IPS-18a (cell line): Measurements from ENCODE around the gene PCBP3.
"Not testable (repeated sequence)": the region's sequence is repeated elsewhere in the genome, so short reads cannot be mapped to it uniquely, and the experiment has no call there.

Experiments
- H3K27ac ChIP-seq: one replicate; pipeline ENCODE4 v1.5.1; 2013; ENCODE audit warnings: low read length
- H3K27me3 ChIP-seq: one replicate; pipeline ENCODE4 v1.6.1; 2013; ENCODE audit warnings: mild to moderate bottlenecking, low read length; ENCODE audit not compliant: control insufficient read depth, insufficient read depth
- H3K36me3 ChIP-seq: one replicate; pipeline ENCODE4 v1.6.1; 2013; ENCODE audit warnings: low read depth, low read length; ENCODE audit not compliant: control insufficient read depth
- H3K4me1 ChIP-seq: one replicate; pipeline ENCODE4 v1.6.1; 2013; ENCODE audit warnings: low read depth, low read length; ENCODE audit not compliant: control insufficient read depth
- H3K4me3 ChIP-seq: one replicate; pipeline ENCODE4 v1.5.1; 2013; ENCODE audit warnings: low read length
- H3K9ac ChIP-seq: one replicate; pipeline ENCODE4 v1.6.1; 2013; ENCODE audit warnings: mild to moderate bottlenecking, low read length, moderate library complexity
- H3K9me3 ChIP-seq: one replicate; pipeline ENCODE4 v1.6.1; 2013; ENCODE audit warnings: low read depth, low read length; ENCODE audit not compliant: control insufficient read depth

Gene PCBP3

DNA sequence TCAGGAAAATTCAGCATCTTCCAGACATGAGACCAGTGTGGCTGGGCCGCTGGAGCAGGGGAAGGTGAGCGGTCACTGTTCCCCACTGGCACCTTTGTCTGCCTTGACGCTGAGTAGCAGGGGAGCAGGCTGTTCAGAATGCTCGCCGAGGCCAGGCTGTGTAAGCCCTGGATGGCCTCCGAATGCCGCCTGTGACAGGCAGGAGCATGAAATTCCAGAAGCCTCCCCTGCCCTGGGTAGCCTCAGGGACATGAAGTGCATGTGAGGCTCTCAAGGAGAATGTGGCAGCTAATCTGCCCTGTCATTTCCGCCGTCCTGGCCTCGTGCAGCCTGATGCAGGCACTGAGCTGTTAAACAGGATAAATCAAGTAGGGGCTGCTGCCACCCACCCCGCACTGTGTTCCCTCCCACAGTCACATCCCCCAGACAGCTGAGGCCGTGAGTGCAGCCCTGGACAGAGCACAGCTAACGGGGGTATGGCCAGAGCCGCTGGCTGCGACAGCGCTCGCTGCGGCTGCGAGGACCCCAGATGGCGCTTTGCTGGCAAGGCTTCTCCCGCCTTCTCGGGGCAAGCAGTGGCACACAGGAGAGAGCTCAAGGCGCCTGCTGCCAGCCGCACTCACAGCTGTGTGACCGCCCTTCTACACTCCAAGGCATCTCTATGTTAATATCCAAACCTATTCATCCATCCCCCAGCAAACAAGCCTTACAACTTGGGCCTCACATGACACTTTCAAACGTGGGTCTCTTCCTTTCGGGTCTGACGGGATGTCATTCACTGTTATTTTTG, 233.1 kb downstream of the PCBP3 start:
- Histone ChIP-seq H3K36me3 (no peaks in the 10 kb centered on the region), H3K27me3 (no peaks in the 10 kb centered on the region), H3K9me3 (no peaks in the 10 kb centered on the region), H3K4me3 (no peak overlapping the region), H3K4me1 (no peaks in the 10 kb centered on the region), H3K9ac (no peak overlapping the region), H3K27ac (no peak overlapping the region)

DNA sequence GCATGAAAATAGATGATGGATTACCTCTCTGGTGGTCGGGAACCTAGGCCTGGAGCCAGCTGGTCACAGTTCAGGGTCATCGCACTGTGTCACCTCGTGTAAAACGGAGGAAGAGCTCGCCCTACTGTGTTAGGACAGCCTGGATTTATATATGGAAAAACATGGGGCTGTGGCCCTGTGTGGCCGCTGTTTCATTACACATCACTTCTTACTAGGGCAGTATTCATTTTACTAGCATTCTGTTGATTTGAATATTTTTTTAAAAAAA, 233.6 kb downstream of the PCBP3 start:
- no peak overlapping the region for H3K9ac ChIP-seq
- H3K9me3 ChIP-seq, result no peaks in the 10 kb centered on the region
- H3K36me3 ChIP-seq, result no peaks in the 10 kb centered on the region
- H3K27ac ChIP-seq, result no peak overlapping the region
- no peaks in the 10 kb centered on the region for H3K4me1 ChIP-seq
- H3K4me3 ChIP-seq, result no peak overlapping the region
- no peaks in the 10 kb centered on the region for H3K27me3 ChIP-seq

DNA sequence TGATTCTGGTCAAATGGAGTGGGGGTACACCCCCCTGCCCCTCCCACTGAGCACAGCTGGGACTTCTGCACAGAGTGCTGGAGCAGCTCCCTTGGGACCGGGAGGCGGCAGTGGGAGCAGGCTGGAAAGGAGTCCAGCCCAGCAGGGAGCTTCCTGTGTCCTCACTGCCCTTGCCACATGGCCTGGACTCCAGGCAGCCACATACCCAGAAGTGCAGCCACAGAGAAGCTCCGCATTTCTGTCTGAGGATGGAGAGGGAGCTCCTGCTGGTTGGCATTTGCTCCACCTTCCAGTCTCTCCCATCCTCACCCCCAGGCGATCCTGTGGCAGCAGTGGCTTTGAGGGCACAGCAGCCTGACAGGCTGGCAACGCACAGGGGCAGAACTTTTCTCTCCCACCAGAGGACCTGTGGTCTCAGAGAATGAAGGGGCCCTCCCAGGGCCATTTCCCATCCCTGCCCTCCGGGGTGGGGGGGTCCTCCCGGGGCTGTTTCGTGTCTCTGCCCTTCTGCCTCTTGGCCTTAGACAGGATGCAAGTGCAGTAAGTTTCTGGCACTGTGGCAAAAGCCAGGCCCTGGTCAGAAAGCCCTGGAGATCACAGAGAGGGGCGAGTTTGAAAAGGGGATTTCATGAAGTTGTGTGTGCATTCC, 234.4 kb downstream of the PCBP3 start:
- no peaks in the 10 kb centered on the region for H3K27me3 ChIP-seq
- no peak overlapping the region for H3K4me3 ChIP-seq
- H3K27ac ChIP-seq, result no peak overlapping the region
- no peaks in the 10 kb centered on the region for H3K36me3 ChIP-seq
- H3K4me1 ChIP-seq, result no peaks in the 10 kb centered on the region
- no peaks in the 10 kb centered on the region for H3K9me3 ChIP-seq
- H3K9ac ChIP-seq, result no peak overlapping the region

DNA sequence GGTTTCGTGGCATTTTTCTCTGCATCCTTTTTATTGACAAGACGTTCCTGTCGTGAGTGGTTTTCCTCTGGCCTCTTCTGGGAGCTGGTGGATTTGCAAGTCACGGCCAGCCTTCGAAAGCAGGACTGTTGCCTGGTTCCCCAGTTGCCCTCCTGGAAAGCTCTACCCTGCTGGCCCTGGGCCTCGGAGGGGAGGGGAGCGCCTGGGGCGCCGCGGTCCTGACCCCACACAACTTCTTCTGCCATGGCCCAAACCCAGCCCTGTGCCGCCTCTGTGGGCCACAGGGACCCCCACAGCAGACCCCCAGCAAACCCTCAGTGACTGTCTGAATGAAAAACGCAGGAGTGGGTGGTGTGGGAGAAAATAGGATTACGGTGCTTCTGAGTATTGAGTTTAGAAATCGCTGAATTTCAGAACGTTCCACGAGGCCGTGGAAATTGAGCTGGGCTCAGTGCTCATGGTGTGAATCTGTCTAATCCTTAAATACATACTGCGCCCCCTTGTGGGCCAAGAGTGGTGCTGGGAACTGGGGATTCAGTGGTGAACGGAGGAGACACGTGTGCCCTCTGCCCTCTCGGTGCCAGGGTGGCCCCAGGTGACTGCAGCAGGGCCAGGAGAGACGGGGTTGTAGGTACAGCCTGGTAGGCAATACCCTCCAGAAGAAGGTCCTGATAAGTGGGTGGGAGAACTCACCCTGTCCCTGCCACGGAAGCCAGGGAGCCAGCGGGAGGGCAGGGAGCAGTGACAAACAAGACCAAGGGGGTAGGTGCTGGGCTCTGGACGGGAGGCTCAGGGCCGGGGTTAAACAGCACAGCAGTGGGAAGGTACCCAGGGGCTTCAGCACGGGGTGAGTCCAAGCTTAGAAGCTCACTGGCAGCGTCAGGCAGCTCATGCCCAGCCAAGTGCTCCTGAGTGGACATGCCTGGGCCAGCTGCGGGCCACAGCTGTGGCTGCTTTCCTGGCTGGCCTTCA, 236.9 kb downstream of the PCBP3 start:
- H3K9ac ChIP-seq, result no peak overlapping the region
- no peaks in the 10 kb centered on the region for H3K9me3 ChIP-seq
- no peaks in the 10 kb centered on the region for H3K4me1 ChIP-seq
- H3K27ac ChIP-seq, result no peak overlapping the region
- H3K36me3 ChIP-seq, result no peaks in the 10 kb centered on the region
- H3K27me3 ChIP-seq, result no peaks in the 10 kb centered on the region
- no peak overlapping the region for H3K4me3 ChIP-seq

DNA sequence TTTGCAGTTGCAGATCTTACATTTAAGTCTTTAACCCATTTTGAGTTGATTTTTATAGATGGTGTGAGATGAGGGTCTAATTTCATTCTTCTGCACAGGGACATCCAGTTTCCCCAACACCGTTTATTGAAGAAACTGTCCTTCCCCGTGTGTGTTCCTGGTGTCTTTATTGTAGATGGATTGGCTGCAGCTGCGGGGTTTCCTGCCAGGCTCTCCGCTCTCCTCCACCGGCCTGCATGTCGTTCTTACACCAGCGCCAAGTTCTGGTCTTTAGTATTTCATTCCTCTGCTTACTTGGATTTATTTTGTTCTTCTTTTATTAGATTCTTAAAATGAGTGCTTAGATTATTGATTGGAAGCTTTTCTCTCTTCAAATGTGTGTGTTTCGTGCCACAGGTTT, 239.1 kb downstream of the PCBP3 start:
- Histone ChIP-seq H3K36me3 (no peaks in the 10 kb centered on the region), H3K4me1 (no peaks in the 10 kb centered on the region), H3K9ac (no peak overlapping the region)

DNA sequence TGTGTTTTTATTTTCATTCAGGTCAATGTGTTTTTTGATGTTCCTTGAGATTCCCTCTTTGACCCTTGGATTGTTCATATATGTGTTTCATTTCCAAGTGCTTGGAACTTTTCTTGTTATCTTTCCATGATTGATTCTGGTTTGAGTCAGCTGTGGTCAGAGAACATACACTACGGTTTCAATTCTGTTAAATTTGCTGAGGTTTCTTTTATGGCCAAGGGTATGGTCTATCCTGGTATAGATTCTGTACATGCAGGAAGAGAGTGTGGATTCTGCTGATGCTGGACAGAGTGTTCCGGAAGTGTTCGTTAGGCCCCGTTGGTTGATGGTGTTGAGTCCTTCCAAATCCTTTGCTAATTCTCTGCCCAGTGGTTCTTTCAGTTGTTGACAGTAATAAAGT, 239.6 kb downstream of the PCBP3 start:
- Histone ChIP-seq H3K27ac (no peak overlapping the region), H3K9me3 (no peaks in the 10 kb centered on the region), H3K9ac (no peak overlapping the region), H3K36me3 (no peaks in the 10 kb centered on the region), H3K27me3 (no peaks in the 10 kb centered on the region), H3K4me1 (no peaks in the 10 kb centered on the region), H3K4me3 (no peak overlapping the region)

More for the DNA sequence above, 239.1 kb downstream of the PCBP3 start:
- H3K27ac ChIP-seq, result no peak overlapping the region
- H3K9me3 ChIP-seq, result no peaks in the 10 kb centered on the region
- no peaks in the 10 kb centered on the region for H3K27me3 ChIP-seq
- no peak overlapping the region for H3K4me3 ChIP-seq

DNA sequence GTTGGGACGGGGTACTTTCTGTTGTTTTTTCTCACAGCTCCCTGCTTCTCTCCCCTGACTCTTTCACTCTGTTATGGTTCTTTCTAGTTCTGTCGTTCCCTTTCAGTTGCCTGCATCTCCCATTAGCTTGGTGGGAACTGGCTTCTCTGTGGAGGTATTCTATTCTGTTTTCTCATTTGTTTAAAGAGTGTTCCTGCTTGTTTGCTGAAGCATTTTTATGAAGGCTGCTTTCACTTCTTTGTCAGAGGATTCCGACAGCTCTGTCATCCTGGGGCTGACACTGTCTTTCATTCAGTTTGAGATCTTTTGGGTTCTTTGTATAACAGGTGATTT, 242.0 kb downstream of the PCBP3 start:
- Histone ChIP-seq H3K9ac (no peak overlapping the region), H3K27ac (no peak overlapping the region), H3K4me3 (no peak overlapping the region), H3K4me1 (no peaks in the 10 kb centered on the region), H3K36me3 (no peaks in the 10 kb centered on the region), H3K9me3 (no peaks in the 10 kb centered on the region), H3K27me3 (no peaks in the 10 kb centered on the region)

DNA sequence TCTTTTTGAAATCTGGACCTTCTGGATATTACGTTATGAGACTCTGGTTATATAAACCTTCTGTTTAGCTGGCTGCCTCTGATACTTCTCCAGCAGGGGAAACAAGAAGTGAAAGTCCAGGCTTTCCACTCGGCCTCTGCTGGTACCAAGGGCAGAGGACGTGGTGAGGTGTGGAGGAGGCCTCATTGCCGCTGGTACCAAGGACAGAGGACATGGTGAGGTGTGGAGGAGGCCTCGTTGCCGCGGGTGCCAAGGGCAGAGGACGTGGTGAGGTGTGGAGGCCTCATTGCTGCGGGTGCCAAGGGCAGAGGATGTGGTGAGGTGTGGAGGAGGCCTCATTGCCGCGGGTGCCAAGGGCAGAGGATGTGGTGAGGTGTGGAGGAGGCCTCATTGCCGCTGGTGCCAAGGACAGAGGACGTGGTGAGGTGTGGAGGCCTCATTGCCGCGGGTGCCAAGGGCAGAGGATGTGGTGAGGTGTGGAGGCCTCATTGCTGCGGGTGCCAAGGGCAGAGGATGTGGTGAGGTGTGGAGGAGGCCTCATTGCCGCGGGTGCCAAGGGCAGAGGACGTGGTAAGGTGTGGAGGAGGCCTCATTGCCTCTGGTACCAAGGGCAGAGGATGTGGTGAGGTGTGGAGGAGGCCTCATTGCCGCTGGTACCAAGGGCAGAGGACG, 242.5 kb downstream of the PCBP3 start:
- not testable (repeated sequence) for H3K27me3 ChIP-seq, H3K9ac ChIP-seq, H3K36me3 ChIP-seq, H3K4me3 ChIP-seq, H3K9me3 ChIP-seq, H3K4me1 ChIP-seq, H3K27ac ChIP-seq

DNA sequence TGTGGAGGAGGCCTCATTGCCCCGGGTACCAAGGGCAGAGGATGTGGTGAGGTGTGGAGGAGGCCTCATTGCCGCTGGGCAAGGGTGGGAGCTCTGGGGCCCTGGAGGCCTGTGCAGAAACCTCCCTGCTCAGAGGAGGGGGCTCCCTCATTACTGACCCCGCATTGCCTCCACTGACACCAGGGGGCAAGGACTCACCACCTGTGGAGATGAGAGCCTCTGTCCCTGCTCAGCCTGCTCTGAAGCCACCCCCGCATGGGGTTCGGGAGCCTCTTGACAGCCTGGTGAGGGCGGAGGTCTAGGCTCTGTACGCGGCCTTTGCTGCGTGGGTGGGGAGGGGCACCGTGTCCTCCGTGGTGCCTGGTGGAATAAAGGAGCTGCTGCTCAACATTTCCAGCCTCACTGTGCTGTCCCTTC, 243.1 kb downstream of the PCBP3 start:
- Histone ChIP-seq H3K4me1 (no peaks in the 10 kb centered on the region), H3K4me3 (no peak overlapping the region), H3K9ac (no peak overlapping the region), H3K9me3 (no peaks in the 10 kb centered on the region), H3K27me3 (no peaks in the 10 kb centered on the region), H3K27ac (no peak overlapping the region), H3K36me3 (no peaks in the 10 kb centered on the region)

DNA sequence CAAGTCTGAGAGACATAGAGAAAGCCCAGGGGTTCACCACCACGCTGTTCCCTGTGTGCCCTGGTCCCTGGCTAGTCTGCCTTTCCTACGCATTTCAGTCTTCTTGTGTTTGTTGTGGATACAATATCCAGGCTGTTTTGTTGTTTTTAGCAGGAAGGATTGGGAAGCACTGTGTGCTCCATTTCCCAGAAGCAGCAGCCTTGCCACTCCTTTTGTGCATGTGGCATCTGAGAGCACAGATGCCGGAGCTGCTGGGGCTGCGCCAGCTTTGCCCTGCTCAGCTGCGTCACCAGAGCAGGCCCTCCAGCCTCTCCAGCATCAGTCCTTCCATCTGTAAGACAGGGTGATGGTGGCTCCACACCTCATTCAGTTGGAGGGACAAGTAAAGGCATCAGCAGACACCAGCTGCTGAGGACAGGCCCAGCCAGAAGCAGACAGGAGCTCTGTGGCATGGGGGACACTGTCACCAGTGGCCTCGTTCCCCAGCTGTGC, 243.6 kb downstream of the PCBP3 start:
- Histone ChIP-seq H3K9ac (no peak overlapping the region), H3K4me1 (no peaks in the 10 kb centered on the region), H3K4me3 (no peak overlapping the region), H3K27ac (no peak overlapping the region), H3K9me3 (no peaks in the 10 kb centered on the region), H3K36me3 (no peaks in the 10 kb centered on the region), H3K27me3 (no peaks in the 10 kb centered on the region)

DNA sequence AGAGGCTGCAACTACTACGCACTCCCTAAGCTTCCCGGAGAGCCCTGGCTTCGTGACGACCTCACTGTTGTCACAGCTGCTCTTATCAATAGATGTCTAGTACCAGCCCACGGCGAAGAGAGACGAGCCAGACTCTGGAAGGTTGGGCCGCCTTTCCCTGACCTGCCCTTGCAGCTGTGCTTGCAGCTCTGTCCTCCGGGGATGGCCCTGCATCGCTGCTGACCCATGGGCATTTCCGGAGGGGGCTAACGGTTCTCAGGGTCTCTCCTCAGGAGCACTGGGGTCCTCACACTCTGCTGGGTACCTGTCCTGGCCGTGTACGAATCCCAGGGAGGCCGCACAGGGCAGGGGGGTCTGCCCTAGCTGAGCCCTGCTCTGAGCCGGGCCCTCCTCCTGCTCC, 244.3 kb downstream of the PCBP3 start:
- H3K4me3 ChIP-seq, result no peak overlapping the region
- no peaks in the 10 kb centered on the region for H3K36me3 ChIP-seq
- no peaks in the 10 kb centered on the region for H3K4me1 ChIP-seq
- H3K27me3 ChIP-seq, result no peaks in the 10 kb centered on the region
- no peak overlapping the region for H3K27ac ChIP-seq
- no peaks in the 10 kb centered on the region for H3K9me3 ChIP-seq
- no peak overlapping the region for H3K9ac ChIP-seq
